ENCODE data around the gene ACSM6.

ACSM6 gene

DNA sequence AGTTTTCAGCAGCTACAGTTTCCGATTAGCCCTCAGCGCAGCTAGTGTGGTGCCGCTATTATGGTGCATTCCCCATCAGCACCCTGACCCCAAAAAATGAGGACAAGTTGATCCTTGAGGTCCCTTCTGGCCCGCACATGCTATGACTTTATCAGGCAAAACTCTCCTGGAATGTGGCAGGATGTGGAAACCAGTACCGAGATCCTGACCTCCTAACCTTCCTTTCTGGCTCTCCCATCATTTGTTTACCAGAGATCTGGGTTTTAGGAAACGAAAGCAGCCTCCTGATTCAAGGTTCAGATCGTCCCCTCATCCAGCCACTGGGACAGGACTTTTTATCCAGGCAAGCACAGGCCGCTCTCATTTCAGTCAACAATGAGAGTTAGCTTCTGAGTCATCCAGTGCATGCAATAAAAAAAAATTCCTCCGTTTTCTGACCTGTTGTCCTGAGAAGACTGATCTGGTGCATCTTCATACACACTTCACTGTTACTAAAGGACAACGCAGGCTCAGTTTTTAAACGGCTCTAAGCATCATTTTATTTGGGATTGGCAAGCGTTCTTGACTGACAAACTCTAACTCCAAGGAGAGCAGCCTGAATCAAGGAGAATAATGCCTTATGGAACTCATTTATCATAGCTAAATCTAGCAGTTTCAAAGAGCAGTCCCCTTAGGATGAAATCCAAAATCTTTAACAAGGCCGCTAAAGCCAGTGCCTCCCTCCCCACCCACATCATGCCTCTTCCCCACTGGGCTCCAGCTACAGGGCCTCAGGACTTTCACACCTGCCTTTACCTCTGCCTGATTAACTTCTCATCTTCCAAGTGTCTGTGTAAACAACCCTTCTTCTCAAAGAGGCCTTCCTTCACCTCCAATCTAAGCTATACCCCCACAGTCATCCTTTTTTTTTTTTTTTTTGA, 79.6 kb downstream of the ACSM6 start:
- peak; percentile 80 for DNase-seq (ENCODE audit: low spot score)

DNA sequence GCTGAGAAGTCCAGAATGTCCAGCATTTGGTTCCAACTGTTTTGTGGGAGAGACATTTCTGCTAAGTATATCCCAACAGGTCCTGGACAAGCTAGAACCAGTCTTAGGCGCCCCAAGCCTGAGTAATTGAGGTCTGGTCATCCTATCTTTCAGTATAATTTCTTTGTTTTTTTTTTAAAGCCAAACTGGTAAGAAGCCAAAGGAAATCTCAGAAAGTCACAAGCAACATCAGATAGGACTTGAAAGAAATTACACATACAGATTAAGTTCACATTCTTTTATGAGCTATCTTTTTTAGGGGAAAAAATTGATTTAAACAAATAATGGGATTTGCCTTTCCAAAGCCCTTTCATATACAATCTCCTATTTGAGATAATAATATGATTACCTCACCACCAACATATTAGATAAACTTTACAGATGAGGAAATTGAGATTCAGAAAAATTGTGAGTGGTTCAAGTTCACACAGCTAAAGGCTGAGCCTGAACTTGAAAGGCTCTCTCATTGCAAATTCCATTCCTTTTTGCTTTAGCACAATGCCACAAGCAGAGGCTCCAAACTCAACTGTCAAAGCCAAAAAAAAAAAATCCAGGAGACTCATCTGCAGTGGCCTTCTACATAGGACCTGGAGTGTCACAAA, 81.8 kb downstream of the ACSM6 start:
- no peak for DNase-seq (ENCODE audit: low spot score)

DNA sequence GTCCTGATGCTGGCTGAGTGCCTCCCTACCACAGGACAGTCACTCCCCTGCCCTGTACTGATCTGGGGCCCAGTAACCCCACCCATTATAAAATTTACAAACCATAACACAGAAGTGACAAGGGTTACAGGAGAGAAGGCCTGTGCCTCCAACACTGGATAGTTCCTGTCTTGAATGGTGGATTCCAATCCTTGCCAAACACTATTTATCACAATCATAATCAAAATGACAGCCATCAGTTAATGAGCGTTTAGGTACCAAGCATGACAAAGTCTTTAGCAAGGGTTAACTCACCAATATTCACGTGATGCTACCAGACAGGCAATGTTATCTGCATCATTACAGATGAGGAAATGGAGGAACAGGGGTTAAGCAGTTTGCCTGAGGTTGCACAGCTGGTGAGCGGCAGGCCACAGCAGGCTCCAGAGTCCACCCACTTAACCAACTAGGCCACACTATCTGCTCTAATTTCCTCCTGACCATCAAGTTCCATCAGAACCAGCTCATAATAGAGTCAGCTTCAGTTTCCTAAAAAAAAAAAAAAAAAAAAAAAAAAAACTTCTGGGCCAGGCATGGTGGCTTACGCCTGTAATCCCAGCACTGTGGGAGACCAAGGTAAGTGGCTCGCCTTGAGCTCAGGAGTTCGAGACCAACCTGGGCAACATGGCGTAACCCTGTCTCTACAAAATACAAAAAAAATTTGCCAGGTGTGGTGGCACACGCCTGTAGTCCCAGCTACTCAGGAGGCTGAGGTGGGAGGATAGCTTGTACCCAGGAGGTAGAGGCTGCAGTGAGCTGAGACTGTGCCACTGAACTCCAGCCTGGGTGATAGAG, 82.5 kb downstream of the ACSM6 start:
- no peak for DNase-seq (ENCODE audit: low spot score)

DNA sequence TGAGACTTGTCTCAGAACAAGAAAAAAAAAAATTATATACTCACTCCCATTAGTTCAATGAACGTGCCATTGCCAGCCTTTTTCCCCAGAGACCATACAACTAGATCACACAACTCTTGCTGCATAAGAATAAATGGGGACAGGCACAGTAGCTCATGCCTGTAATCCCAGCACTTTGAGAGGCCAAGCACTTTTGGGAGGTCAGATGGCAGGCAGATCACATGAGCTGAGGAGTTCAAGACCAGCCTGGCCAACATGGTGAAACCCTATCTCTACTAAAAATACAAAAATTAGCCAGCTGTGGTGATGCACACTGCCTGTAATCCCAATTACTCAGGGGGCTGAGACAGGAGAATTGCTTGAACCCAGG, 83.1 kb downstream of the ACSM6 start:
- DNase-seq (ENCODE audit: low spot score), result no peak

DNA sequence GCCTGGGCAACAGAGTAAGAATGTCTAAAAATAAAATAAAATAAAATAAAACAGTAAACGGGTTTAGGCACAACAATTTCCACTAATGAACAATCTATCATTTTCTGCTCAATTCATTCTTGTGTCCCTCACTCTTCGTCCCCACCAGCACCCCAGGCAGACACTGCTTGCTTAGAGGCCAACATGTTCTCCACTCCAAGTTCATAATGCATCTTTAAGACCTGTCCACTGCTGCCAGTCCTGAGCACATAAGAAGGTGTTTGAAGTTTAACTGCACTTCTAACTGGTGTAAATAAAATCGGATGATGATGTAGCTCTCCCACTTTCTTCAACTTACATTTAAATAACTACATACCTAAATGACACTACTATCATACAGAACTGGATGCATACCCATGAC, 83.6 kb downstream of the ACSM6 start:
- no peak for DNase-seq (ENCODE audit: low spot score)

Measured in AG20443 (cell line).